HEK293 (cell line): ENCODE results near the gene PSME1.
A peak's percentile ranks its signal among the peaks of the same experiment; 100 is the strongest.

Experiments used
- CTCF ChIP-seq: fragments of 450-650 bp; formaldehyde crosslinking; IDR thresholded peaks from 2 replicates; pipeline ENCODE4 v1.5.1; 2016; ENCODE audit warnings: missing biosample characterization, missing genetic modification characterization
- SETDB1 ChIP-seq: IDR thresholded peaks from one replicate; pipeline ENCODE4 v1.6.1; 2017; ENCODE audit warnings: mild to moderate bottlenecking, low read length, moderate library complexity, mixed read lengths; ENCODE audit not compliant: insufficient read length
- TCF7L2 ChIP-seq: IDR thresholded peaks from 2 replicates; pipeline ENCODE4 v1.6.1; 2011; ENCODE audit warnings: low read depth, mild to moderate bottlenecking, inconsistent platforms, low read length, moderate library complexity, borderline replicate concordance
- ZBTB17 ChIP-seq: fragments of 450-650 bp; formaldehyde crosslinking; IDR thresholded peaks from 2 replicates; pipeline ENCODE4 v1.5.1; 2016; ENCODE audit warnings: missing biosample characterization, missing genetic modification characterization
- ZNF19 ChIP-seq: fragments of 450-650 bp; formaldehyde crosslinking; IDR thresholded peaks from 2 replicates; pipeline ENCODE4; 2016; ENCODE audit warnings: missing biosample characterization, missing genetic modification characterization, low read depth
- ZNF530 ChIP-seq: fragments of 450-650 bp; formaldehyde crosslinking; IDR thresholded peaks from 2 replicates; pipeline ENCODE4 v1.5.1; 2016; ENCODE audit warnings: low read depth, missing biosample characterization, missing genetic modification characterization
- ZNF580 ChIP-seq: fragments of 450-650 bp; formaldehyde crosslinking; IDR thresholded peaks from 2 replicates; pipeline ENCODE4 v1.5.1; 2016; ENCODE audit warnings: missing biosample characterization, missing genetic modification characterization
- ZNF707 ChIP-seq: fragments of 450-650 bp; formaldehyde crosslinking; IDR thresholded peaks from 2 replicates; pipeline ENCODE4 v1.5.1; 2016; ENCODE audit warnings: missing biosample characterization, missing genetic modification characterization
- ZNF747 ChIP-seq: fragments of 450-650 bp; formaldehyde crosslinking; IDR thresholded peaks from 2 replicates; pipeline ENCODE4 v1.5.1; 2016; ENCODE audit warnings: missing biosample characterization, missing genetic modification characterization
- TF ChIP-seq, protein P1 (sequence below): fragments of 450-650 bp; formaldehyde crosslinking; conservative IDR thresholded peaks from 2 replicates; pipeline ENCODE4 v1.5.1; 2016; ENCODE audit warnings: low read depth, missing biosample characterization, missing genetic modification characterization
- TF ChIP-seq, protein P2 (sequence below): fragments of 450-650 bp; formaldehyde crosslinking; IDR thresholded peaks from 2 replicates; pipeline ENCODE4 v1.5.1; 2016; ENCODE audit warnings: missing biosample characterization, missing genetic modification characterization
- TF ChIP-seq, protein P3 (sequence below): fragments of 450-650 bp; formaldehyde crosslinking; IDR thresholded peaks from 2 replicates; pipeline ENCODE4 v1.5.1; 2016; ENCODE audit warnings: missing biosample characterization, missing genetic modification characterization

- TF ChIP-seq CTCF (tag by site-specific recombination) (peak; percentile 78), ZBTB17 (tag by site-specific recombination) (peak; percentile 99), ZNF747 (tag by site-specific recombination) (no peak), ZNF707 (no peak), ZNF530 (tag by site-specific recombination) (no peak), TCF7L2 (no peak), ZNF19 (no peak), ZNF580 (tag by site-specific recombination) (0 out of 2 replicates have a peak, but pooled peaks have one; percentile 24), SETDB1 (no peak)
- TF ChIP-seq, protein P1, sequence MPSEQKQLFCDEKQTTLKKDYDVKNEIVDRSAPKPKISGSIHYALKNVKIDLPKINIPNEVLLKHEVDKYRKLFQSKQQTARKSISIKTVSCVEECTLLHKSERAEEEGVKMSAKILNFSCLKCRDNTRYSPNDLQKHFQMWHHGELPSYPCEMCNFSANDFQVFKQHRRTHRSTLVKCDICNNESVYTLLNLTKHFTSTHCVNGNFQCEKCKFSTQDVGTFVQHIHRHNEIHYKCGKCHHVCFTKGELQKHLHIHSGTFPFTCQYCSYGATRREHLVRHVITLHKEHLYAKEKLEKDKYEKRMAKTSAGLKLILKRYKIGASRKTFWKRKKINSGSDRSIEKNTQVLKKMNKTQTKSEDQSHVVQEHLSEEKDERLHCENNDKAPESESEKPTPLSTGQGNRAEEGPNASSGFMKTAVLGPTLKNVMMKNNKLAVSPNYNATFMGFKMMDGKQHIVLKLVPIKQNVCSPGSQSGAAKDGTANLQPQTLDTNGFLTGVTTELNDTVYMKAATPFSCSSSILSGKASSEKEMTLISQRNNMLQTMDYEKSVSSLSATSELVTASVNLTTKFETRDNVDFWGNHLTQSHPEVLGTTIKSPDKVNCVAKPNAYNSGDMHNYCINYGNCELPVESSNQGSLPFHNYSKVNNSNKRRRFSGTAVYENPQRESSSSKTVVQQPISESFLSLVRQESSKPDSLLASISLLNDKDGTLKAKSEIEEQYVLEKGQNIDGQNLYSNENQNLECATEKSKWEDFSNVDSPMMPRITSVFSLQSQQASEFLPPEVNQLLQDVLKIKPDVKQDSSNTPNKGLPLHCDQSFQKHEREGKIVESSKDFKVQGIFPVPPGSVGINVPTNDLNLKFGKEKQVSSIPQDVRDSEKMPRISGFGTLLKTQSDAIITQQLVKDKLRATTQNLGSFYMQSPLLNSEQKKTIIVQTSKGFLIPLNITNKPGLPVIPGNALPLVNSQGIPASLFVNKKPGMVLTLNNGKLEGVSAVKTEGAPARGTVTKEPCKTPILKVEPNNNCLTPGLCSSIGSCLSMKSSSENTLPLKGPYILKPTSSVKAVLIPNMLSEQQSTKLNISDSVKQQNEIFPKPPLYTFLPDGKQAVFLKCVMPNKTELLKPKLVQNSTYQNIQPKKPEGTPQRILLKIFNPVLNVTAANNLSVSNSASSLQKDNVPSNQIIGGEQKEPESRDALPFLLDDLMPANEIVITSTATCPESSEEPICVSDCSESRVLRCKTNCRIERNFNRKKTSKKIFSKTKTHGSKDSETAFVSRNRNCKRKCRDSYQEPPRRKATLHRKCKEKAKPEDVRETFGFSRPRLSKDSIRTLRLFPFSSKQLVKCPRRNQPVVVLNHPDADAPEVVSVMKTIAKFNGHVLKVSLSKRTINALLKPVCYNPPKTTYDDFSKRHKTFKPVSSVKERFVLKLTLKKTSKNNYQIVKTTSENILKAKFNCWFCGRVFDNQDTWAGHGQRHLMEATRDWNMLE (tag by site-specific recombination), result 0 out of 2 replicates have a peak, but pooled peaks have one; percentile 12
- TF ChIP-seq, protein P2, sequence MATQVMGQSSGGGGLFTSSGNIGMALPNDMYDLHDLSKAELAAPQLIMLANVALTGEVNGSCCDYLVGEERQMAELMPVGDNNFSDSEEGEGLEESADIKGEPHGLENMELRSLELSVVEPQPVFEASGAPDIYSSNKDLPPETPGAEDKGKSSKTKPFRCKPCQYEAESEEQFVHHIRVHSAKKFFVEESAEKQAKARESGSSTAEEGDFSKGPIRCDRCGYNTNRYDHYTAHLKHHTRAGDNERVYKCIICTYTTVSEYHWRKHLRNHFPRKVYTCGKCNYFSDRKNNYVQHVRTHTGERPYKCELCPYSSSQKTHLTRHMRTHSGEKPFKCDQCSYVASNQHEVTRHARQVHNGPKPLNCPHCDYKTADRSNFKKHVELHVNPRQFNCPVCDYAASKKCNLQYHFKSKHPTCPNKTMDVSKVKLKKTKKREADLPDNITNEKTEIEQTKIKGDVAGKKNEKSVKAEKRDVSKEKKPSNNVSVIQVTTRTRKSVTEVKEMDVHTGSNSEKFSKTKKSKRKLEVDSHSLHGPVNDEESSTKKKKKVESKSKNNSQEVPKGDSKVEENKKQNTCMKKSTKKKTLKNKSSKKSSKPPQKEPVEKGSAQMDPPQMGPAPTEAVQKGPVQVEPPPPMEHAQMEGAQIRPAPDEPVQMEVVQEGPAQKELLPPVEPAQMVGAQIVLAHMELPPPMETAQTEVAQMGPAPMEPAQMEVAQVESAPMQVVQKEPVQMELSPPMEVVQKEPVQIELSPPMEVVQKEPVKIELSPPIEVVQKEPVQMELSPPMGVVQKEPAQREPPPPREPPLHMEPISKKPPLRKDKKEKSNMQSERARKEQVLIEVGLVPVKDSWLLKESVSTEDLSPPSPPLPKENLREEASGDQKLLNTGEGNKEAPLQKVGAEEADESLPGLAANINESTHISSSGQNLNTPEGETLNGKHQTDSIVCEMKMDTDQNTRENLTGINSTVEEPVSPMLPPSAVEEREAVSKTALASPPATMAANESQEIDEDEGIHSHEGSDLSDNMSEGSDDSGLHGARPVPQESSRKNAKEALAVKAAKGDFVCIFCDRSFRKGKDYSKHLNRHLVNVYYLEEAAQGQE (tag by site-specific recombination), result no peak
- TF ChIP-seq, protein P3, sequence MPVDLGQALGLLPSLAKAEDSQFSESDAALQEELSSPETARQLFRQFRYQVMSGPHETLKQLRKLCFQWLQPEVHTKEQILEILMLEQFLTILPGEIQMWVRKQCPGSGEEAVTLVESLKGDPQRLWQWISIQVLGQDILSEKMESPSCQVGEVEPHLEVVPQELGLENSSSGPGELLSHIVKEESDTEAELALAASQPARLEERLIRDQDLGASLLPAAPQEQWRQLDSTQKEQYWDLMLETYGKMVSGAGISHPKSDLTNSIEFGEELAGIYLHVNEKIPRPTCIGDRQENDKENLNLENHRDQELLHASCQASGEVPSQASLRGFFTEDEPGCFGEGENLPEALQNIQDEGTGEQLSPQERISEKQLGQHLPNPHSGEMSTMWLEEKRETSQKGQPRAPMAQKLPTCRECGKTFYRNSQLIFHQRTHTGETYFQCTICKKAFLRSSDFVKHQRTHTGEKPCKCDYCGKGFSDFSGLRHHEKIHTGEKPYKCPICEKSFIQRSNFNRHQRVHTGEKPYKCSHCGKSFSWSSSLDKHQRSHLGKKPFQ (tag by site-specific recombination), result peak; percentile 19; the same call in 1 of the 2 replicates
Observed at GRCh38 chr14:24141097-24141880, 5.3 kb downstream of the PSME1 start, which contains the start of gene EMC9.
